ENCODE results near the gene LRFN3. TPM values are rescaled to one million over a fixed set of nuclear protein-coding genes. Genes with fewer than 3 reads are reported as not detected.

LRFN3 gene
- total and polyA plus RNA-seq, 10 of the 15 experiments (the other 5 are each of a cell fraction or from before 2014, with no cell fraction given) = 0.02 to 7.3 (median 2.0) TPM; not detected in 1

GRCh38 chr19:35960432-35960972 is 24.3 kb downstream of the LRFN3 start:
- ChIA-PET RAD21 (ENCODE audit: unreplicated experiment) (no interaction called here), POLR2A (no interaction called here), SMC1A (ENCODE audit: uncharacterized antibody, unreplicated experiment) (no interaction called here), CTCF (no interaction called here)
- no peak for ATAC-seq
- H3K9ac ChIP-seq (ENCODE audit: control insufficient read depth, insufficient read depth, low read length) = no peak overlapping the region
- TF ChIP-seq GABPA (IDR thresholded peaks at IDR 0.05; ENCODE audit: low read depth) (no peak), SMC3 (IDR thresholded peaks at IDR 0.05; ENCODE audit: borderline replicate concordance, low read length) (no peak), BMI1 (IDR thresholded peaks at IDR 0.05; ENCODE audit: borderline replicate concordance) (no peak), NR2C2 (IDR thresholded peaks at IDR 0.05; ENCODE audit: borderline replicate concordance, control insufficient read depth, insufficient read length, low read depth) (no peak), E4F1 (IDR thresholded peaks at IDR 0.05; ENCODE audit: borderline replicate concordance, partially characterized antibody) (no peak), JUNB (IDR thresholded peaks at IDR 0.05) (no peak), MAX (IDR thresholded peaks at IDR 0.05; ENCODE audit: low read depth, low read length) (no peak), BCLAF1 (IDR thresholded peaks at IDR 0.05) (no peak), KAT2A (conservative IDR thresholded peaks at IDR 0.05; ENCODE audit: control insufficient read depth, low read depth, low read length) (no peak), NR2F1 (conservative IDR thresholded peaks at IDR 0.05) (no peak)
- H2AFZ ChIP-seq (ENCODE audit: control insufficient read depth, low read depth, low read length) = no peak overlapping the region
- no peaks in the 10 kb centered on the region for H3K36me3 ChIP-seq (ENCODE audit: control insufficient read depth in 2 of 2, insufficient read depth in 2 of 2, low read length in 1 of 2)
- H3K9me3 ChIP-seq (replicated peaks; ENCODE audit: control insufficient read depth, insufficient read depth, low read length) = no peaks in the 10 kb centered on the region
- BruUV-seq (replicated peaks) = no TSS peak
- in situ Hi-C loops (cut with MboI) (no loop called here), intact Hi-C loops (cut with micrococcal nuclease; ENCODE audit: unreplicated experiment) (no loop called here)
- no peak for DNase-seq (ENCODE audit: low read depth, low spot score)
- no peaks in the 10 kb centered on the region for H3K79me2 ChIP-seq (ENCODE audit: control insufficient read depth, insufficient read depth, low read length)
- no peak overlapping the region for H3K27ac ChIP-seq (ENCODE audit: control insufficient read depth, insufficient read depth)
- H3K4me1 ChIP-seq (ENCODE audit: control insufficient read depth, insufficient read depth, low read length) = no peaks in the 10 kb centered on the region
- peaks cover 7 to 18% of the 10 kb centered on the region in 2 experiments for H3K27me3 ChIP-seq (replicated peaks in 1 of 2; ENCODE audit: control insufficient read depth in 2 of 2, insufficient read depth in 2 of 2, low read length in 1 of 2)
- 69% methylated on average over 7 of the region's 7 CpGs for WGBS (ENCODE audit: insufficient coverage, insufficient replicate concordance, low lambda C conversion rate, missing lambda C conversion rate)
- no peak overlapping the region for H3K4me3 ChIP-seq
- H3K4me2 ChIP-seq (ENCODE audit: control insufficient read depth, insufficient read depth) = no peak overlapping the region
- H4K20me1 ChIP-seq (ENCODE audit: control insufficient read depth, insufficient read depth) = no peaks in the 10 kb centered on the region
- FAIRE-seq = no peak

All from GM12878 (cell line).